Psoas muscle (tissue), 8 donors: ENCODE results near the gene SELPLG. TPM values are rescaled to one million over a fixed set of nuclear protein-coding genes. Genes with fewer than 3 reads are reported as not detected.

Experiments used
- ATAC-seq, 4 donors: fragments of 200-7000 bp; cut with Tn5 transposase; one replicate each; pipeline ENCODE4 v1.9.1; 2020; ENCODE audit warnings: moderate library complexity in 3 of 4, mild to moderate bottlenecking in 2 of 4
- DNase-seq, 2 donors: peaks; one replicate each; pipeline ENCODE4 v3.0.0-alpha.2; 2020
- H3K27ac ChIP-seq: fragments of 200-600 bp; one replicate; pipeline ENCODE4 v1.8.0; 2022
- H3K27me3 ChIP-seq, 3 donors: fragments of 200-600 bp in 1 of 3; one replicate each; pipeline versions ENCODE4 v1.6.1 to v1.8.0; 2013 to 2022; ENCODE audit warnings: low read length in 2 of 3, mild to moderate bottlenecking in 2 of 3, moderate library complexity in 1 of 3; ENCODE audit not compliant: insufficient read depth in 3 of 3
- H3K36me3 ChIP-seq, 2 donors: fragments of 200-600 bp in 1 of 2; one replicate each; pipeline versions ENCODE4 v1.6.1 to v1.8.0; 2013 to 2022; ENCODE audit warnings: low read depth in 1 of 2, mild to moderate bottlenecking in 1 of 2, moderate library complexity in 1 of 2; ENCODE audit not compliant: insufficient read depth in 1 of 2
- H3K4me1 ChIP-seq: fragments of 200-600 bp; one replicate; pipeline ENCODE4 v1.8.0; 2022
- H3K4me3 ChIP-seq: fragments of 200-600 bp; one replicate; pipeline ENCODE4 v1.8.0; 2022; ENCODE audit warnings: mild to moderate bottlenecking
- H3K9me3 ChIP-seq: fragments of 200-600 bp; one replicate; pipeline ENCODE4 v1.8.0; 2022
- WGBS, 3 donors: extraction: QIAGEN DNeasy Blood & Tissue Kit; methylation state at CpG; one replicate each; pipeline versions ENCODE4 v1.1.6 to v1.1.7; 2013; 5-methylcytosine and 5-hydroxymethylcytosine counted together
- intact Hi-C, 2 donors: fragments of 100-400 bp; cut with DNase I; formaldehyde crosslinking; loops; one replicate each; pipeline versions ENCODE4 v1.11.0 to v1.14.2; 2022
- polyA plus RNA-seq, 3 donors: library from polyadenylated mRNA; stranded (reverse); fragments of 200-250 nt; gene quantifications; one replicate each; pipeline ENCODE4 v1.2.3, GENCODE V29; 2013
- total RNA-seq, 4 donors: library from RNA; stranded (reverse); fragmentation: NEBNext Ultra II Directional in 2 of 4; extraction: Animal tissue kit (Norgen Biotek cat#: 25700) in 2 of 4; gene quantifications; one replicate each; pipeline versions ENCODE4 v1.2.1 to v1.2.4, GENCODE V29; 2021 to 2023
- TF ChIP-seq, protein P1 (sequence below): fragments of 200-600 bp; IDR thresholded peaks from one replicate; pipeline ENCODE4 v1.8.0; 2022; ENCODE audit warnings: antibody characterized with exemption
- donor health status: healthy with polysubstance abuse.
- donor health status: DM: no; HTN: no; CAD: no; lungs with moderate emphysema.
- donor health status: Bipolar disorder and iron deficiency.
- donor health status: healthy.
- donor health status: DM: yes; HTN: yes; CAD: no.
- donor health status: DM: no; HTN: no; CAD: no.
- donor health status: DM: no; HTN: no; CAD: no.
- donor health status: DM: yes; HTN: yes; CAD: no.

SELPLG gene
- total and polyA plus RNA-seq, 7 donors: 0.62 to 3.8 (median 1.5) TPM

DNA sequence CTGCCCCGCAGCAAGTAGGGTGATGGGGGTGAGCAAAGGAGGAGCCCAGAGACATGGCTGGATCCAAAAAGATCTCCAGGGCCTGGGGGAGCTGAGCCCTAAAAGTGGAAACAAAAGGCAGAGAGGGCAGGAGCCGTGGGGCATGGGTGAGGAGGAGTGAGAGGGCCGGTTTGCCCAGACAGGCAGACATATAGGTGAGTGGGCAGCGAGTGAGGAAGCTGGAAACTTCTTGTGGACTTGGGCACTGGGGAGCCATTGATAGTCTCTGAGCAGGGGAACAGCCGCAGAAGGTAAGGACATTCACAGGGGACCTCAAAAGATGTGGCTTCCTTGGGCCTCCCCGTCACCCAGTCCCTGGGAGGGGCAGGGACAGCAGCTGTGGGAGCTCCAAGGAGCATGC lies 19.1 kb downstream of the SELPLG start:
- intact Hi-C loops: no loop called here
- H3K27ac ChIP-seq: no peak overlapping the region

DNA sequence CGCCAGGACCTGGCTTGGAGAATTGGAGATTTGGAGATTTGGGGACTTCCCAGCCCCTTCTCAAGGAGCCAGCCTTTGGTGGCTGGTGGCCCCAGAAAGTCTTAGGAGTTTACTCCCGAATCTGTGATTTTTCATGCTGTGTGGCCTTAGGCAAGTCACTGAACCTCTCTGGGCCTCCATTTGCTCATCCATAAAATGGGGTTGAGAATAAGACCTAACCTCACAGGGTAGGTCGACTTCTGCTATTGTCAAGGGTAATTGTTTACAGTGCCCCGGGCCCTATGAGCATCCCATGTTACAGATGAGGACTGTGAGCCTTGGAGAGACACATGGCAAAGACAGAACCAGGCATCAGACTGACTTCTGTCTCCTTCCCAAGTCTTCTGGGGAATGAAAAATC lies 19.7 kb downstream of the SELPLG start:
- H3K27ac ChIP-seq: no peak overlapping the region
- 71 to 81% (median 79%) methylated on average over 4 of the region's 4 CpGs for WGBS, 3 donors
- no peaks in the 10 kb centered on the region for H3K36me3 ChIP-seq
- H3K4me1 ChIP-seq: peaks cover 4% of the 10 kb centered on the region
- DNase-seq (no peak), ATAC-seq (no peak)
- intact Hi-C loops: no loop called here
- TF ChIP-seq, protein P1, sequence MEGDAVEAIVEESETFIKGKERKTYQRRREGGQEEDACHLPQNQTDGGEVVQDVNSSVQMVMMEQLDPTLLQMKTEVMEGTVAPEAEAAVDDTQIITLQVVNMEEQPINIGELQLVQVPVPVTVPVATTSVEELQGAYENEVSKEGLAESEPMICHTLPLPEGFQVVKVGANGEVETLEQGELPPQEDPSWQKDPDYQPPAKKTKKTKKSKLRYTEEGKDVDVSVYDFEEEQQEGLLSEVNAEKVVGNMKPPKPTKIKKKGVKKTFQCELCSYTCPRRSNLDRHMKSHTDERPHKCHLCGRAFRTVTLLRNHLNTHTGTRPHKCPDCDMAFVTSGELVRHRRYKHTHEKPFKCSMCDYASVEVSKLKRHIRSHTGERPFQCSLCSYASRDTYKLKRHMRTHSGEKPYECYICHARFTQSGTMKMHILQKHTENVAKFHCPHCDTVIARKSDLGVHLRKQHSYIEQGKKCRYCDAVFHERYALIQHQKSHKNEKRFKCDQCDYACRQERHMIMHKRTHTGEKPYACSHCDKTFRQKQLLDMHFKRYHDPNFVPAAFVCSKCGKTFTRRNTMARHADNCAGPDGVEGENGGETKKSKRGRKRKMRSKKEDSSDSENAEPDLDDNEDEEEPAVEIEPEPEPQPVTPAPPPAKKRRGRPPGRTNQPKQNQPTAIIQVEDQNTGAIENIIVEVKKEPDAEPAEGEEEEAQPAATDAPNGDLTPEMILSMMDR: no peak
- no peak overlapping the region for H3K4me3 ChIP-seq
- peaks cover 5% of the 10 kb centered on the region for H3K9me3 ChIP-seq
- H3K27me3 ChIP-seq: no peaks in the 10 kb centered on the region

More for the DNA sequence above, 19.1 kb downstream of the SELPLG start:
- Histone ChIP-seq H3K27me3 (no peaks in the 10 kb centered on the region), H3K4me1 (peaks cover 4% of the 10 kb centered on the region), H3K4me3 (no peak overlapping the region), H3K36me3 (no peaks in the 10 kb centered on the region), H3K9me3 (peaks cover 5% of the 10 kb centered on the region)
- no peak for ATAC-seq
- TF ChIP-seq, protein P1: no peak
- DNase-seq: no peak
- 77 to 90% (median 88%) methylated on average over 6 of the region's 6 CpGs for WGBS, 3 donors

DNA sequence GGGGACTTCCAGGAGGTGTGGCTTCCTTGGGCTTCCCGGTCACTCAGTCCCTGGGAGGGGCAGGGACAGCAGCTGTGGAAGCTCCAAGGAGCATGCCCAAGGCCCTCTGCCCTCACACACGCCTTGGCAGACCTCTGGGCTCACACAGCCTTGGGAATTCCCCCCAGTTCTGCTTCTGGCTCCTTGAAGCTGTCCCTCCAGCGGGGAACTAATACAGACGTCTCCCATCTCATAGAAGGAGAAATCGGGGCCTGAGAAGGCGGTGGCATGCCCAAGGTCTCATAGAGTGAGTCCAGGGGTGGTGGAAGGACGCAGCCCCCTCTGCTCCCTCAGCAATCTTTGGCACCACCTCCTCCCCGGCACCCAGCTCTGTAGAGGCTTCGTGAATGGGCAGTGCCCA lies 20.1 kb downstream of the SELPLG start:
- intact Hi-C loops: no loop called here
- no peaks in the 10 kb centered on the region for H3K36me3 ChIP-seq
- H3K4me3 ChIP-seq: no peak overlapping the region
- no peak overlapping the region for H3K27ac ChIP-seq
- TF ChIP-seq, protein P1: no peak
- WGBS, 3 donors: 40 to 50% (median 46%) methylated on average over 8 to 9 of the region's 9 CpGs
- no peak for ATAC-seq
- H3K9me3 ChIP-seq: peaks cover 5% of the 10 kb centered on the region
- H3K4me1 ChIP-seq: peaks cover 4% of the 10 kb centered on the region
- peaks cover 0 to 3% (median 0%) of the 10 kb centered on the region in 3 donors for H3K27me3 ChIP-seq
- no peak for DNase-seq

DNA sequence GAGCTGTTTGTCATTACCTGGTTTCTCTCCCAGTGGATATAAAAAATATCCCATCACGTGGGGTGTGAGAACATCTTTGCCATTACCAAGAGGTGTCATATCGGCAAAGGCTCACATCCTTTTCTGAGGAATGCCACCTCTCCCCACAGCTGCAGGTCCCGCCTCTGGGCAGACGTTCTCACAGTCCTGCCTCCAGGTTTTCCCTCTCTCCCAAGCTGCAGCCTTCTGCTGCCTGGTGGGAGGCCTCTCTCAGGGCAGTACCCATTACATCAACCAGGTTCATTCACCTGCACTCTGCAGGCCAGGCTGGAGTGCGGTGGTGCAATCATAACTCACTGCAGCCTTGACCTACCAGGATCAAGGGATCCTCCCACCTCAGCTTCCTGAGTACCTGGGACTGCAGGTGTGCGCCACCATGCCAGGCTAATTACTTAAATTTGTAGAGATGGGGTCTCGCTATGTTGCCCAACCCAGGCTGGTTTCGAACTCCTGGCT lies 20.9 kb downstream of the SELPLG start:
- H3K4me3 ChIP-seq: no peak overlapping the region
- no peak for DNase-seq
- TF ChIP-seq, protein P1: no peak
- no peak overlapping the region for H3K27ac ChIP-seq
- no peaks in the 10 kb centered on the region for H3K4me1 ChIP-seq
- H3K36me3 ChIP-seq: no peaks in the 10 kb centered on the region
- no peak for ATAC-seq
- 75 to 81% (median 75%) methylated on average over 8 of the region's 8 CpGs for WGBS, 3 donors
- peaks cover 0 to 3% (median 0%) of the 10 kb centered on the region in 3 donors for H3K27me3 ChIP-seq
- peaks cover 5% of the 10 kb centered on the region for H3K9me3 ChIP-seq
- intact Hi-C loops: no loop called here

DNA sequence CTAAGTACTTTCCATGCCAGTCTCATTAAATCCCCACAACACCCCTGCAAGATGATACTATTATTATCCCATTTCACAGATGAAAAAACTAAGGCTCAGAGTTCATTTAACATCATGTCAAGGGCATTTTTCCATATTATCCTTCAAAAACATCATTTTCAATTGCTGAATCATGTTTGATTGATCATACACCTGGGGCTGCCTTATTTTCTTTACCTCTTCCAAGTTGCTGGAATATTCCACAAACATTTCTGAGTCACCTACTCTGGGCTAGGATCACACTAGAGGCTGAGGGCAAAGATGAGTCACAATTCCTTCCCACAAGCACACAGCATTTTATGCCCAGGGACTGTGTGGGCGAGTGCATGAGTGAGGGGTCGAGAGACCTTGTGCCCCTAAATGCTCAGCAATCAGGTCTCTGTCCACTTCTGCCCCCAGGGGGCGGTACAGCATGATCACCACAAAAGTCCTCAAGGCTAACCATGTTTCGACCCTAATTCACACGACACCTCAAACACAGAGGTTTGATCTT lies 21.7 kb downstream of the SELPLG start:
- intact Hi-C loops: no loop called here
- DNase-seq (no peak), ATAC-seq (no peak)
- H3K27ac ChIP-seq: no peak overlapping the region
- no peaks in the 10 kb centered on the region for H3K36me3 ChIP-seq
- H3K9me3 ChIP-seq: peaks cover 5% of the 10 kb centered on the region
- no peak overlapping the region for H3K4me3 ChIP-seq
- 64 to 82% (median 69%) methylated on average over 5 of the region's 5 CpGs for WGBS, 3 donors
- TF ChIP-seq, protein P1: no peak
- H3K4me1 ChIP-seq: no peaks in the 10 kb centered on the region
- peaks cover 0 to 3% (median 0%) of the 10 kb centered on the region in 3 donors for H3K27me3 ChIP-seq
